GM10266 (cell line): ENCODE data around the gene MTCH1.

Experiments used
- DNase-seq: peaks from one replicate; pipeline ENCODE4 v3.0.0; 2012; ENCODE audit errors: extremely low spot score
- CTCF ChIP-seq: IDR thresholded peaks from 2 replicates; pipeline ENCODE4 v1.5.1; 2012; ENCODE audit warnings: mild to moderate bottlenecking, low read depth; ENCODE audit not compliant: control insufficient read depth, insufficient read depth; ENCODE audit errors: missing control alignments

The MTCH1 gene

GRCh38 chr6:36971921-36972673 lies 13.9 kb downstream of the MTCH1 start:
- DNase-seq = no peak
- TF ChIP-seq CTCF = no peak

- no peak for DNase-seq
- TF ChIP-seq CTCF = no peak
Observed at GRCh38 chr6:36970892-36971842, 14.8 kb downstream of the MTCH1 start.

DNA sequence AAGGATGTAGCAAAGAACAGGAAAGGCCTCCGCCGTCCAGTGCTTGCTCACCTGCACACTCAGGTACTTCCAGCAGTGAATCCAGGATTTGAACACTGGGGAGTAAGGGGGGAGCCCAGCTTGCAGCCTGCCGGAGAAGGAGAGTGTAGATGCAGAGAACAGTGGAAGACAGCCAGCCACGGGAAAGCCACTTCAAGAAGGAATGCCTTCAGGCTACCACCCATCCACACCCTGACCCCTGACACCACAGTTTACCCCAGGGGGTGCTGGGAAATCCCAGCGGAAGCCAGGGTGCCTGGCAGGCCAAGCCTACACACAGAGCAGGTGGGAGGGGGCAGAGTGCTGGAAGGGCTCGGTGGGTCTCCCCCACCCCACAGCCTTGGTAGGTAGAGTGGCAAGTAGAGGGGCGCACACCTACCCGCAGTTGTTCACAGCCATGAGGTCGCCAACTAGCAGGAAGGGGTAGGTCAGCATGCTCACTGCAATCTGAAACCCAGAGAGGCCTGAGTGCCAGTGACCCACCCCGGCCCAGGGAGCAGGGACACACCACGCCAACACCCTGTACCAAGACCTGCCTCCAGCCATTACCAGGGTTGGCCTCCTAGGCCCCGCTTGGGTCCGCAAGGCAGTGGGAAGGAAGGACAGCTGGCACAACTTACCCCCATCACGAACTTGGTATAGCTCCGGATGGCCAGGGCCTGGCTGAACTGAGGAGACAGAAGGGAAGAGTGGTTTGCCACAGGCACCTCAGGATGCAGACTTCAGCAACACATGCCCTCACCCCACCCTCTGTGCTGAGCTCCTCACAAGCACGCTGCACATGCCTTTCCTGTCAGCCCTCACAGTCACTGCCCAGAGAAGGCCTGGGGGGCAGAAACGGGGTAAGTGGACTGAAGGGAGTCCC lies 15.8 kb downstream of the MTCH1 start:
- TF ChIP-seq CTCF = no peak
- DNase-seq = no peak

GRCh38 chr6:36969240-36969691 lies 16.7 kb downstream of the MTCH1 start:
- no peak for DNase-seq
- no peak for TF ChIP-seq CTCF

- no peak for TF ChIP-seq CTCF
- no peak for DNase-seq
Observed at GRCh38 chr6:36968266-36968977, 17.6 kb downstream of the MTCH1 start.

DNA sequence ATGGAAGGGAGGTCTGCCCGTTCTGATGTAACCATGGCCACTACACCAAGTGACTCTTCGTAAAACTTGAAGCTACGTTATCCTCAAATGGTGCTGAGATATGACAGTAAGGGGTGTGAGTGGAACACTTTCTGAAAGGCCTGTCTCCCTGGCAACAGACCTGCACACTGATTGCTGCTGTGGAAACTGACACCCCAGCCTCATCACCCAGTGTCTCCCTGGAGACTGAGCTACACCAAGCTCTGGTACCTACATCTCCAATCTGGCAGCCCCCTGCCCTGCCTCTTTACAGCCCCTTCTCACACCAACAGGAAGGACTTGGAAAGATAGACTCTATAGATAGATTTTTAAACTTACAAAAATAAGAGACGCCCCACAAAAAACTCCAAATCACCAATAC lies 18.2 kb downstream of the MTCH1 start:
- no peak for TF ChIP-seq CTCF
- DNase-seq = no peak
